CD8-positive, alpha-beta memory T cell (primary cell): ENCODE measurements around the gene CUL7. TPM values are rescaled to one million over a fixed set of nuclear protein-coding genes. Genes with fewer than 3 reads are reported as not detected.

Source experiments
- CTCF ChIA-PET: fragments of 350-600 bp; sonication (Branson Sonifier 250); formaldehyde crosslinking; loops from one replicate; lab custom pipeline; 2021; ENCODE audit warnings: antibody characterized with exemption; lab: Charles Lee
- POLR2A ChIA-PET: fragments of 350-600 bp; sonication (Branson Sonifier 250); formaldehyde crosslinking; loops from one replicate; lab custom pipeline; 2021; ENCODE audit warnings: antibody characterized with exemption; lab: Charles Lee
- DNase-seq, 5 donors: peaks; one replicate each; pipeline versions ENCODE4 v3.0.0 to v3.0.0-alpha.2; 2020 to 2022; ENCODE audit warnings: mixed read lengths in 1 of 5
- H3K27ac ChIP-seq: one replicate; pipeline ENCODE4 v1.7.0; 2013; ENCODE audit warnings: low read depth, mild to moderate bottlenecking, low read length, moderate library complexity
- H3K27me3 ChIP-seq: 2 replicates; pipeline ENCODE4 v1.7.0; 2013; ENCODE audit warnings: low read length, mild to moderate bottlenecking; ENCODE audit not compliant: insufficient read depth, poor library complexity, severe bottlenecking
- H3K36me3 ChIP-seq: 2 replicates; pipeline ENCODE4 v1.7.0; 2013; ENCODE audit warnings: mild to moderate bottlenecking, low read length, moderate library complexity; ENCODE audit not compliant: insufficient read depth
- H3K4me1 ChIP-seq: 2 replicates; pipeline ENCODE4 v1.7.0; 2013; ENCODE audit warnings: mild to moderate bottlenecking, low read length, moderate library complexity; ENCODE audit not compliant: insufficient read depth
- H3K4me3 ChIP-seq: 2 replicates; pipeline ENCODE4 v1.7.0; 2013; ENCODE audit warnings: mild to moderate bottlenecking, low read length
- H3K9me3 ChIP-seq: 2 replicates; pipeline ENCODE4 v1.7.0; 2013; ENCODE audit warnings: mild to moderate bottlenecking, low read length
- H3K27ac Mint-ChIP-seq, 8 donors: one replicate each; pipeline ENCODE4 v1.8.0; 2020 to 2021; ENCODE audit warnings: mixed read lengths in 8 of 8, mild to moderate bottlenecking in 6 of 8, inconsistent platforms in 3 of 8, moderate library complexity in 3 of 8
- H3K27me3 Mint-ChIP-seq, 2 donors: one replicate each; pipeline ENCODE4 v1.8.0; 2020 to 2021; ENCODE audit warnings: mixed read lengths in 2 of 2, mild to moderate bottlenecking in 1 of 2, moderate library complexity in 1 of 2
- H3K36me3 Mint-ChIP-seq, 3 donors: one replicate each; pipeline ENCODE4 v1.8.0; 2020 to 2021; ENCODE audit warnings: mixed read lengths in 3 of 3, inconsistent platforms in 1 of 3, mild to moderate bottlenecking in 1 of 3
- H3K4me1 Mint-ChIP-seq, 3 donors: one replicate each; pipeline ENCODE4 v1.8.0; 2020 to 2021; ENCODE audit warnings: mixed read lengths in 3 of 3, inconsistent platforms in 1 of 3, mild to moderate bottlenecking in 1 of 3
- H3K4me3 Mint-ChIP-seq, 7 donors: one replicate each; pipeline ENCODE4 v1.8.0; 2020 to 2021; ENCODE audit warnings: mixed read lengths in 7 of 7, mild to moderate bottlenecking in 6 of 7, moderate library complexity in 4 of 7, inconsistent platforms in 2 of 7
- H3K9me3 Mint-ChIP-seq, 5 donors: one replicate each; pipeline ENCODE4 v1.8.0; 2020 to 2022; ENCODE audit warnings: mixed read lengths in 5 of 5, mild to moderate bottlenecking in 3 of 5, moderate library complexity in 2 of 5, inconsistent platforms in 1 of 5
- polyA plus RNA-seq: library from polyadenylated mRNA; unstranded; fragments of 300-500 nt; fragmentation: Illumina TruSeq; gene quantifications from one replicate; pipeline ENCODE4 v1.2.3, GENCODE V29; 2021
- total RNA-seq, 2 experiments: library from RNA; stranded (reverse); gene quantifications; one replicate each; pipeline ENCODE4 v1.2.3, GENCODE V29; 2021

Gene CUL7
- total and polyA plus RNA-seq, 3 experiments from 2014 or later, result 2.1 to 12.1 (median 11.7) TPM

- H3K27ac Mint-ChIP-seq, result peak overlapping the region in 3 of 8 donors; percentile 46 to 88 (median 56)
- H3K9me3 ChIP-seq, result no peaks in the 10 kb centered on the region
Measured at GRCh38 chr6:43038727-43039126, 14.9 kb downstream of the CUL7 start.

GRCh38 chr6:43037706-43038105, 15.9 kb downstream of the CUL7 start:
- H3K36me3 Mint-ChIP-seq, result peaks cover 0 to 72% (median 7%) of the 10 kb centered on the region in 3 donors
- POLR2A ChIA-PET, result interaction anchor here (0.6 kb wide), 1 partner anchor 108 kb away, joined by 4 read pairs; the partner anchor contains the start of gene CNPY3
- H3K9me3 Mint-ChIP-seq, result no peaks in the 10 kb centered on the region
- Histone ChIP-seq H3K36me3 (no peaks in the 10 kb centered on the region), H3K27ac (no peak overlapping the region), H3K9me3 (no peaks in the 10 kb centered on the region), H3K4me3 (no peak overlapping the region), H3K4me1 (no peaks in the 10 kb centered on the region), H3K27me3 (no peaks in the 10 kb centered on the region)
- H3K27me3 Mint-ChIP-seq, result no peaks in the 10 kb centered on the region
- no peak overlapping the region for H3K4me3 Mint-ChIP-seq
- no peaks in the 10 kb centered on the region for H3K4me1 Mint-ChIP-seq
- no peak for DNase-seq
- CTCF ChIA-PET, result no interaction called here
- peak overlapping the region in 2 of 8 donors; percentile 56 to 81 for H3K27ac Mint-ChIP-seq

More at GRCh38 chr6:43038727-43039126, 14.9 kb downstream of the CUL7 start:
- H3K4me1 ChIP-seq, result no peaks in the 10 kb centered on the region
- Mint-ChIP-seq H3K36me3 (peaks cover 0 to 75% (median 7%) of the 10 kb centered on the region in 3 donors), H3K4me3 (no peak overlapping the region), H3K27me3 (no peaks in the 10 kb centered on the region), H3K9me3 (no peaks in the 10 kb centered on the region), H3K4me1 (no peaks in the 10 kb centered on the region)
- ChIA-PET CTCF (no interaction called here), POLR2A (no interaction called here)
- H3K27me3 ChIP-seq, result no peaks in the 10 kb centered on the region
- H3K36me3 ChIP-seq, result no peaks in the 10 kb centered on the region
- no peak overlapping the region for H3K27ac ChIP-seq
- no peak overlapping the region for H3K4me3 ChIP-seq
- no peak for DNase-seq

GRCh38 chr6:43037197-43037596, 16.5 kb downstream of the CUL7 start:
- Mint-ChIP-seq H3K27me3 (no peaks in the 10 kb centered on the region), H3K36me3 (peaks cover 0 to 73% (median 4%) of the 10 kb centered on the region in 3 donors), H3K9me3 (no peaks in the 10 kb centered on the region), H3K27ac (peak overlapping the region in 2 of 8 donors; percentile 43 to 81), H3K4me3 (no peak overlapping the region), H3K4me1 (no peaks in the 10 kb centered on the region)
- no peaks in the 10 kb centered on the region for H3K27me3 ChIP-seq
- no peaks in the 10 kb centered on the region for H3K9me3 ChIP-seq
- H3K36me3 ChIP-seq, result no peaks in the 10 kb centered on the region
- no peak overlapping the region for H3K27ac ChIP-seq
- H3K4me1 ChIP-seq, result no peaks in the 10 kb centered on the region
- H3K4me3 ChIP-seq, result no peak overlapping the region
- no peak for DNase-seq
- ChIA-PET POLR2A (no interaction called here), CTCF (no interaction called here)

- Mint-ChIP-seq H3K4me1 (peaks cover 0 to 3% (median 0%) of the 10 kb centered on the region in 3 donors), H3K27me3 (no peaks in the 10 kb centered on the region), H3K9me3 (no peaks in the 10 kb centered on the region), H3K4me3 (no peak overlapping the region), H3K27ac (peak overlapping the region in 1 of 8 donors; percentile 74), H3K36me3 (peaks cover 0 to 76% (median 4%) of the 10 kb centered on the region in 3 donors)
- no peaks in the 10 kb centered on the region for H3K4me1 ChIP-seq
- H3K9me3 ChIP-seq, result no peaks in the 10 kb centered on the region
- CTCF ChIA-PET, result no interaction called here
- no peaks in the 10 kb centered on the region for H3K27me3 ChIP-seq
- H3K27ac ChIP-seq, result no peak overlapping the region
- peaks cover 4% of the 10 kb centered on the region for H3K36me3 ChIP-seq
- H3K4me3 ChIP-seq, result no peak overlapping the region
- POLR2A ChIA-PET, result no interaction called here
- DNase-seq, result no peak
Measured at GRCh38 chr6:43036712-43037111, 16.9 kb downstream of the CUL7 start.

GRCh38 chr6:43035495-43036194, 18.0 kb downstream of the CUL7 start:
- ChIA-PET CTCF (interaction anchor here (1.2 kb wide), 1 partner anchor 15 kb away, joined by 3 read pairs; no protein-coding TSS in a partner anchor), POLR2A (interaction anchor here (0.6 kb wide), 1 partner anchor 153 kb away, joined by 6 read pairs; no protein-coding TSS in a partner anchor)
- H3K27ac Mint-ChIP-seq, result peak overlapping the region in 3 of 8 donors; percentile 29 to 56 (median 40)
- H3K4me3 ChIP-seq, result no peak overlapping the region
- H3K27me3 Mint-ChIP-seq, result no peaks in the 10 kb centered on the region
- no peak overlapping the region for H3K27ac ChIP-seq
- peaks cover 0 to 74% (median 2%) of the 10 kb centered on the region in 3 donors for H3K36me3 Mint-ChIP-seq
- H3K9me3 ChIP-seq, result no peaks in the 10 kb centered on the region
- H3K9me3 Mint-ChIP-seq, result no peaks in the 10 kb centered on the region
- H3K4me1 ChIP-seq, result no peaks in the 10 kb centered on the region
- H3K4me3 Mint-ChIP-seq, result no peak overlapping the region
- H3K4me1 Mint-ChIP-seq, result peaks cover 0 to 6% (median 0%) of the 10 kb centered on the region in 3 donors
- H3K36me3 ChIP-seq, result peaks cover 6% of the 10 kb centered on the region
- no peak for DNase-seq
- H3K27me3 ChIP-seq, result no peaks in the 10 kb centered on the region

GRCh38 chr6:43034190-43034525, 19.5 kb downstream of the CUL7 start:
- POLR2A ChIA-PET, result interaction anchor here (0.7 kb wide), 1 partner anchor 24 kb away, joined by 4 read pairs; no protein-coding TSS in a partner anchor
- peaks cover 0 to 6% (median 0%) of the 10 kb centered on the region in 3 donors for H3K4me1 Mint-ChIP-seq
- no peaks in the 10 kb centered on the region for H3K9me3 Mint-ChIP-seq
- peak overlapping the region in 1 of 8 donors; percentile 40 for H3K27ac Mint-ChIP-seq
- H3K4me3 Mint-ChIP-seq, result no peak overlapping the region
- no peaks in the 10 kb centered on the region for H3K9me3 ChIP-seq
- DNase-seq, result no peak
- H3K27me3 Mint-ChIP-seq, result no peaks in the 10 kb centered on the region
- no peaks in the 10 kb centered on the region for H3K27me3 ChIP-seq
- no peaks in the 10 kb centered on the region for H3K4me1 ChIP-seq
- no peak overlapping the region for H3K27ac ChIP-seq
- H3K36me3 Mint-ChIP-seq, result peaks cover 0 to 72% (median 5%) of the 10 kb centered on the region in 3 donors
- no peak overlapping the region for H3K4me3 ChIP-seq
- CTCF ChIA-PET, result interaction anchor here (0.9 to 1.4 kb wide), 2 partner anchors 15 to 43 kb away, joined by 3 to 4 read pairs; no protein-coding TSS in a partner anchor
- peaks cover 15% of the 10 kb centered on the region for H3K36me3 ChIP-seq

GRCh38 chr6:43033496-43034189, 20.0 kb downstream of the CUL7 start:
- no peak overlapping the region for H3K4me3 Mint-ChIP-seq
- no peak overlapping the region for H3K27ac ChIP-seq
- peak overlapping the region in 5 of 8 donors; percentile 3 to 71 (median 18) for H3K27ac Mint-ChIP-seq
- POLR2A ChIA-PET, result no interaction called here
- no peaks in the 10 kb centered on the region for H3K9me3 Mint-ChIP-seq
- no peaks in the 10 kb centered on the region for H3K9me3 ChIP-seq
- DNase-seq, result no peak
- peaks cover 0 to 72% (median 5%) of the 10 kb centered on the region in 3 donors for H3K36me3 Mint-ChIP-seq
- no peaks in the 10 kb centered on the region for H3K27me3 ChIP-seq
- H3K4me3 ChIP-seq, result no peak overlapping the region
- no peaks in the 10 kb centered on the region for H3K27me3 Mint-ChIP-seq
- H3K4me1 ChIP-seq, result no peaks in the 10 kb centered on the region
- CTCF ChIA-PET, result interaction anchor here (1.3 to 1.4 kb wide), 2 partner anchors 15 to 17 kb away, joined by 3 to 4 read pairs; no protein-coding TSS in a partner anchor
- peaks cover 20% of the 10 kb centered on the region for H3K36me3 ChIP-seq
- H3K4me1 Mint-ChIP-seq, result peaks cover 0 to 6% (median 0%) of the 10 kb centered on the region in 3 donors
